Measurements from ENCODE around the gene TMEM247.

Gene TMEM247

DNA sequence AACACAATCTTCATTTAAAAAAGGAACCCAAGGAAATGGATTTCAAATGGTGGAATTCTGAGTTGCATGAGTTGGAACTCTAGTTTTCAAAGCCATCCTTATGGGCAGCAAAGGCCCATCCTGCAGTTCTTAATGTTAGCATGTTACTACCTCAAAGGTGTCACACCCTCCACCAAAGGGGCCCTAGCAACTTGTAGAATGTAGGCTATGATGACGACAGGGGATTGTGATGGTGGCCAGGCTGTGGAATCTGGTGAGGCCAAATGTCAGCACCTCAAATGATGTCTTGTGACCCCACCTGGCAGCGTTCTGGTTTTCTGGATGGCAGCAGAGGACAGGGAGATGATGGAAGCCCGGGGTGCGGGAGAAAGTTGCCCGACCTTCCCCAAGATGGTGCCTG, at the start of gene TMEM247:
TSS of gene TMEM247 (plus strand) at position 301 of the 400 bp plus-strand sequence.
- DNase-seq: no peak

DNA sequence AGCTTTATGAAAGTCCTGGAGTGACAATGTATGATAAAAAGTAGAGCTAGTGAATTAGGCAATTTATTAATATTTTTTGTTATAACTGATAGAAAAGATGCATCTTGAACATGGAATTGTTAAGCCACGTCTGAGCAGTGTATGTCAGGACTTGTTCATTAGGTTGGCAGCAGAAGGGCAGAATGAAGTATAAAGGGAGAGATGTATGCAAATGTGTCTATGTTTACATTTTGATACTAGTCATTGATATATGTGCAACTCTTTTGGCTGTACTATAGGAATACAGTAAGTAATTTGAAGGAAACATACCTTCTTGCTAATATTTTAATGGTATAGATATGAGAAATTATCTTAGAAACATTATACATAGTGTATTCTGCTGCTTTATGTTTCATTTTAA, 49.0 kb upstream of the TMEM247 start:
- no peak for DNase-seq

DNA sequence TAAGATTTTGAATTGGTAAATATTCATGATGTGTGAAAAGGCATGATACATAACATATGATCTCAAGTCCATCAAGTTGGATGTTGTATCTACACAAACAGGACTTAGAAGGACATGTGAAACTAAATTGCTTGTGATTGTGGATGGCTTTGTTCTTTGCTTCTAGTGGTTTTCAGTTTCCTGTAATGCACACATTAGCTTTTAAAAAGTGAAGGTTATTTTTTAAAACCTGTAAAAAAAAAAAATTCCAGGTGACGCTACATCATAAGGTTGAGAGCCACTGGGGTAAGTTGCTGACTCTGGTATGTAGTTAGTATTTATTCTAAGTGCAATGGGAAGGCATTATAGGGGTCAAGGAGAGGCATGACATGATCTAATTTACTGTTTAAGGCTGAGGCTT, 48.4 kb upstream of the TMEM247 start:
- DNase-seq: no peak

DNA sequence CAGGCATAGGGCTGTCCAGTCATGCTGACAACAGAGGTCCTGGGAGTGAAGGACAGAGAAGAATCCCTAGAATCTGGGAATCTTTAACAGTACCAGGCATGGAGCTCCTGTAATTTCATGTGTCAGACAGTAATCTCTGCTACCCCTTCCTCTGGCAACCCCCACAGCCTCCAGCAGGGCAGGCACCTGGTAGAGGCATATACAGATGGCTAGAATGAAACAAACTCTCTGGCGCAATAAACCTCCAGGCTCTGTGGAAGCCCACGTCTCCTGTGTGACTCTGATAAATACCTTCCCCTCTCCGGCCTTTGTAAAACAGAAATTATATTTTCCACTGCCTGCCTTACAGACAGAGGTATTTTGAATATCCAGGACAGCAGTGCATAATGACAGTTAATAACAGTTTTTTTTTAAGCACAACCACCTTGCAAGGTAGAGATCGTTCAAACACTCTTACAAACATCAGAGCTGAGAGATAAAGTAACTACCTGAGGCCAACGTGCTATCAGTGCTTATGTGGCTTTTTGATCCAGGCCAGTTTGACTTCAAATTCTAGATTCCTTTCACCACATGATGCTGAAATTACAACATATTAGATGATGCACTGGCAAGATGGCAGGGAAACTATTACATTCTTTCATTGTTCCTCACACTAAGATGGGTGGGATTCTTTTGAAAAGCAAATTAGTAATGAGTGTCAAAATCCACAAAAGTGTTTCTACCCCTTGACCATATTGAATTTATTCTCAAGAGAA, 47.7 kb upstream of the TMEM247 start:
- no peak for DNase-seq

DNA sequence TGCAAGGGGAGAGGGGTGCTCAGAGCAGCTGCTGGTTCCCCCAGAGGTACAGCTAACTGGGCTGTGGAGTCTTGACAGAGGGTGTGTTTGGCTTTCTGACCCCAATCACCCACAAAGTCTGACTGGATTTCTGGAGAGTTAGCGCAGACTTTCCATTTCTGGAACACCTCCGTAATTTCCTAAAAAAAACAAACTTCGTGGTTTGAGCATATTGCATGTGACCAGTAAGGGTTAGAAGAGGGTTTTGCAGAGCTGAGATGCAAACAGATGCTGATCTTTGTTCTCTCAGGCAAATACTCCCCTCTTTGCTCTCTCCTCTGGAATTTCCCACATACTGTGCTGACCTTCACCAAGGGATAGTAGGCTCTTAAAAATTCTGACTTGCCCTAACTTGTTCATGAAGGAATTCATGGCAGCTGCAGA, 44.5 kb upstream of the TMEM247 start:
- no peak for DNase-seq

DNA sequence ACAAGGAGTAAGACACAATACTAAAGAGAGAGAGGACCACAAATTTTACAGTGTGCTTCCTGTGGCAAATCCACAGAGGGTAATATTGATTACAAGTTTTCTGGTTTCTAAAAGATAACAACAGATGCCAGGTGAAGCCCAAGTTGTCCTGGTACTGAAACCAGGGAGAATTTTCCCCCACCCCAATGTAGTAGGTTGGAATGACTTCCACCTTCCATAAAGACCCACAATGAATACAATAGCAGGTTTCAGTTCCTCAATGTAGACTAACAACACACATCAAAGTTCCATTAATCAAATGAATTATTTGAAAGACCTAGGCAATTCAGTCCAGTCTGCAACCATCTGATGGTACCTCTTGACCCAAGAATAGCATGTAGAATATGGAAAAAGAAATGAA, 44.0 kb upstream of the TMEM247 start:
- DNase-seq: no peak

DNA sequence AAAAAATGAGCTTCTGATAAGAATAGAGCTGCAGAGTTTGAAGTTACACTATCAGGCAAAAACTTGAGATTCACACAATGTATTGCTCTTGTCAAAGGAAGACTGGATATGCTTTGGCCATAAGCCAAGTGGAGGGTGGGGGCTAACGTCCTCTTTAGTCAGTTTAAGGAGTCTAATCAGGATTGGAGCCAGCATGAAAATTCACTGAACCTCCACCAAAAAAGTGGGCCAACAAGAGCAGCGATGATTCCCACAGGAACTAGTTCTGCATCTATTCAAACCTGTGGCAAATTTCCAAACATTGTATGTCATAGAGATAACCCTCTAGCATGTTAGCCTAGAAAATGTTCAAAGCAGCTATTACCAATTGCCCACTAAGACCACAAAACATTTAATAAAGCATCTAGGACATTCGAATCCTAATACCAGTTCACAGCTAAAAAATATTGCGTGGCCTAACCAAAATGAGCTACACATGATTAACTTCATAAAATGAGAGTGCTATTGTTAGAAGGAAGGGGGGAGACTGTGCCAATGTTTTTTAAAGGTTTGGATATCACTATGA, 43.5 kb upstream of the TMEM247 start:
- no peak for DNase-seq

DNA sequence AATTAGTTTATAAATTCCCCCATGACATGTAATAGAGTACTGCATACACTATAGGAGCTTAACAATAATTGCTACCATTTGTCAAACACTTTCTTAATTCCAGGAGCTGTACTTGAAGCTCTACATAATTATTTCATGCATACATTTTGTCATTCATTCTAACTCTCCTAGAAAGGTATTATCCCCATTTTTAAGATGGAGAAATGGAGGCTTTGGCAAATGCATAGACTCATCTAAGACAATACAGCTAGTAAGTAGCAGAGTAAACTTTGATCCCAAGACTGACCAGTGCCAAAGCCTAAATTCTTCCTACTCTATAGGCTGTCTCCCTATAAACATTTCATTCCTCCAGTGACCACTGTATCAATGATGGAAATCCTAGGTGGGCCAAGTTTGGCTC, 42.6 kb upstream of the TMEM247 start:
- no peak for DNase-seq

DNA sequence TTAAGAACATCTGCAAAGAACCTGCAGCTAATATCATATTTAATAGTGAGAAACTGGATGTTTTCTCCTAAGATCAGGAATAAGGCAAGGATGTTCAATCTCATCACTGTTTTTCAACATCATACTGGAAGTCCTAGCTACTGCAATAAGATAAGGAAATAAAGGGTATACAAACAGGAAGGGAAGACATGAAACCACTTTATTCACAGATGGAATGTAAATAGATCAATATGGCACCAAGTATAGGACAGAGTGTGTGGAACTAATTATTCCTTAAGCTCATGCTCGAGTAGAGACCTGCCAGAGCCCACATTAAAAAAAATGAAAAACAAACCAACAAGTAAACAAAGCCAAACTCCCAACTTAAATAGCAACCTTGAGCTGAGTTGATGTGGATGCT, 41.3 kb upstream of the TMEM247 start:
- DNase-seq: no peak

DNA sequence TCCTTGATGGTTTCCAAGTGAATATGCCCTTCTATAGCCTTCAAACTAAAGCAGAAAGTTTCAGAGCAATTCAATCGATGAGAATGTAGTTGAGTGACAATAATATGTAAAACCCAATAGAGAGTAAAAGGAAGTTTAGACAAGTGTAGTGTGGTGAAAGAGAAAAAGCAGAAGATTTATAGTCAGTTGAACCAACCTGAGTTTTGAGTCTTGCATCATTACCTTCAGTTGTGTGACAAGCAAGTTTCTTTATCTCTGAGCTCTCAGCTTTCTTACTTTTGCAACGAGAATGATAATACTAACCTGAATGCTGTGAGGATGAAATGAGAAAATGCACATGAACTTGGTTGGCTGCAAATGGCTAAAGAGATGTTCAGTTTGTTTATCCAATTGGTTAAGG, 40.6 kb upstream of the TMEM247 start:
- DNase-seq: peak; percentile 47

DNA sequence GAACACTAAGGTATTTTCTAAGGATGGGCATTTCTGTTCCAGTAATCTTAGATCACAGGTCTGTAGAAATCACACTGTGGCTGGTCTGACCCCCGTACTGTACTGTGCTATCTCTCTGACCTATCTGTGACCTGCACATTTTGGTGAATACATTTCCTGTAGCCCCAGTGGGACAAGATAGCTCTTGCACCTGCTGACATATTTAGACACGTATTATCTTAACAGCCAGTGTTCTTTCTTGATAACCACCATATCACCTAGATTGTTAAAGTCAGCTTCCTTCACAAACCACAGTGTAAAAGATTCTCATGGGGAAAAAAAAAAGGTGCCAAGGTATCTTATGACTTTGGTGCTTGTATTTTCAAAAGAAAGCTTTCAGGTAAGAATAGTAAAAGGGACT, 39.8 kb upstream of the TMEM247 start:
- DNase-seq: peak; percentile 28

DNA sequence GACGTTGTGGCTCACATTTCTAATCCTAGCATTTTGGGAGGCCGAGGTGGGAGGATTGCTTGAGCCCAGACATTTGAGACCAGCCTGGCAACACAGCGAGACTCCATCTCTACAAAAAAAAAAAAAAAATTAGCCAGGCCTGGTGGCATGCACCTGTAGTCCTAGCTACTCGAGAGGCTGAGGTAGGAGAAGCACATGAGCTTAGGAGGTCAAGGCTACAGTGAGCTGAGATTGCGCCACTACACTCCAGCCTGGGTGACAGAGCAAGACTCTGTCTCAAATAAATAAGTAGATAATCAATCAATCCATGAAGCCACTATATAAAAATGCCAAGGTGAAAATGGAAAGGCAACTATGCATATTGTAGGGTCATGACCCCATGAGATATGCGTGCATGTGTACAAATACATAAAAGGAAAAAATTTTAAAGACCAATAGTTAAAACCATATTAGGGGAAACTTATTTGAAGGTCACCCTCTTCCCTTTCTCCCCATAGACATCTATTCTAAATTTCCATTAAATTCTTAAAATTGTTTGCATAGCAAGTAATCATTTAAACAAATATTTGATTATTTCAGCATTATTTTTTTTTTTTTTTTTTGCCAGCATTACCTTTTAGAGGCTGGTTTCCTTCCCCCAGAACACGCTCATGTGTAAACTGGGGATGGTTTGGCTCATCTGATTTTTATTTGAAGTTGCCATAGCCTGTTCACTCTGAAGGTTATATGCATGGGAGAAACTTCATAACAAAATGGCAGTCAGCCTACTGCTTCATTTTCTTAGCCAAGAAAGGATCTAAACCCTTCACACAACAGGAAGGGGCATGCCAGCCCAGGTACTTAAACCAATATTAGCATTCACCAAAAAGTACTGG, 37.3 kb upstream of the TMEM247 start:
- no peak for DNase-seq

DNA sequence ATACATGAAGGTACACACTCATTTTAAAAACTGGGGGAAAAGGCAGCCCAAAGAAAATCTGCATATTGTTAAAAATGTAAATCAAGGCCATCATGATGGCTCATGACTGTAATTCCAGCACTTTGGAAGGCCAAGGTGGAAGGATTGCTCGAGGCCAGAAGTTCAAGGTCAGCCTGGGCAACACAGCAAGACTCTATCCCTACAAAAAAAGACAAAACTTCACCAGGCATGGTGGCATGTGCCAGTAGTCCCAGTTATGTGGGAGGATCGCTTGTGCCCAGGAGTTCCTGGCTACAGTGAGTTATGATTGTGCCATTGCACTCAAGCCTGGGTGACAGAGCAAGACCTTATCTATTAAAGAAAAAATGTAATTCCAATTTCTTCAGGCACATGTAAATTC, 34.6 kb upstream of the TMEM247 start:
- DNase-seq: no peak

DNA sequence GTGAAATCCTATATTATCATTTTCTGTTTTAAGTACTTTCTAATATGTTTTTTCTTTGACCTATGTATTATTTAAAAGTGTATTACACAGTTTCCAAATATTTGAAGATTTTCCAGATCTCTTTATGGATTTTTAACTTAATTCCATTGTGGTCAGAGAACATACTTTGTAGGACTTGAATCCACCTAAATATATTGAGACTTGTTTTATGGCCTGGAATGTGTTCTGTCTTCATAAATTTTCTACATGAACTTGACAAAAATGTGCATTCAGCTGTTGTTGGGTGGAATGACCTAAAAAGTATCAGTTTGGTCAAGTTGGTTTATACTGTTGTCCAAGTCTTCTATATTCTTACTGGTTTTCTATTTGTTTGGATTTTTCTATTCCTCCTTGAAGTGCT, 33.8 kb upstream of the TMEM247 start:
- DNase-seq: no peak

DNA sequence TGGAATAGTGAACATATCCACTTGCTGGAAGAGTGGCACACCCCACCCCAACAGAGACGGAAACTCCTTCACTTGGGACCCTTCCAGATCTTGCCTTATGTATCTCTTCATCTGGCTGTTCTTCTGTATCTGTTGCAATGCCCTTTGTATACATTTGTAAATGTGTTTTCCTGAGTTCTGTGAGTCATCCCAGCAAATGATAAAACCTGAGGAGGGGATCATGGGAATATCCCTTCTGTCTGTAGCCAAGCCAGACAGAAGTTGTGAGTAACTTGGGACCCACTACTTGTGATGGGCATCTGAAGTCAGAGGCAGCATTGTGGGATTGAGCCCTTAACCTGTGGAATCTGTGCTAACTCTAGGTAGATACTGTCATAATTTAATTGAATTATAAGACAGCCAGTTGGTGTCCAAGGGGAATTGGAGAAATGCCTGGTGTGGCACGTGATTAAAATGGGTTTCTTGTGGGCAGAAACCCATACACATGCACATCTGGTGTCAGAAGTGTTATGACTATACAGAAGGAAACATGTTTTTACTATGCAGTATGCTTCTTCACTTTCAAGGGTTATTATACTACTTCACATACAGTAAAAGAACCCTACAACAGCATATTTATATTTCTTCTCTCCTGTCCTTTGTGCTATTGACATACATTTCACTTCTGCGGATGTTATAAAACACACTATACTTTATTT, 32.3 kb upstream of the TMEM247 start:
- DNase-seq: no peak

DNA sequence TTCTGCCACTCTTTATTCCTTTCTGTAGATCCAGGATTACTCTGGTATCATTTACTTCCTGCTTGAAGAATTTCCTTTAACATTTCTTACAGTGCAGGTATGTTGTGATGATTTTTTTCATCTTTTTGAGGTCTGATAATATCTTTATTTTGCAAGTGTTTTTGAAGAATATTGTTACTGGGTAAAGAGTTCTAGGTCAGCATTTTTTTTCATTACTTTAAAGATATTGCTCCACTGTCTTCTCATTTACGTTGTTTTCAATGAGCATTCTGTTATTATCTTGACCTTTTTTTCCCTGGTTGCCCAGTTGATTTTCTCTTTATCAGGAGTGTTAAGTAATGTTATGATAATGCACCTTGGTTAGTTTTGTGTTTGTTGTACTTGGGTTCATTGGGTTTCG, 31.7 kb upstream of the TMEM247 start:
- no peak for DNase-seq

DNA sequence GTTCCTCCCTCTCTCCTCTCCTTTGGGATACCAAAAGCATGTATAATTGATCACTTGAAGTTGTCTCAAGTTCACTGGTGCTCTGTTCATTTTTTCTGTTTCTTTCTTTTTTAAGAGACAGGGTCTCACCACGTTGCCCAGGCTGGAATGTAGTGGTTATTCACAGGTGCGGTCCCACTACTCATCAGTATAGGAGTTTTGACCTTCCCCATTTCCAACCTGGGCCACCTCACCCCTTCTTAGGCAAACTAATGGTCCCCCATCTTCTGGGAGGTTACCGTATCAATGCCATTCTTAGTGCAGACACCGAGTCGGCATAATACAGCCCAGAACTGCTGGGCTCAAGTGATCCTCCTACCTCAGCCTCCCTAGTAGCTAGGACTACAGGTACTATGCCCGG, 31.3 kb upstream of the TMEM247 start:
- DNase-seq: no peak

DNA sequence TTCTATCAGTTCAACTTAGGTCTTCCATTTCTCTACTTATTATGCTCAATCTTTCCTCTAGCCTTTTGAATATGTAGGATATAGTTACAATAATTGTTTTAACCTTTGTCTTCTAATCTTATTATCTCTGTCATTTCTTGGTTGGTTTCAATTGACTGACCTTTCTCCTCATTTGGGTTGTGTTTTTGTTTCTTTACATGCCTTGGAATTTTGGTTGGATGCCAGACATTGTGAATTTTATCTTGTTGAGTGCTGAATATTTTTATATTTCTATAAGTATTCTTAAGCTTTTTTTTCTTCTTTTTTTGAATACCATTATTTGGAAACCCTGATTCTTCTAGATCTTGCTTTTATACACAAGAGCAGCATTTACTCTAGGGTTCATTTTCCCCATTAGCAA, 30.7 kb upstream of the TMEM247 start:
- DNase-seq: no peak

DNA sequence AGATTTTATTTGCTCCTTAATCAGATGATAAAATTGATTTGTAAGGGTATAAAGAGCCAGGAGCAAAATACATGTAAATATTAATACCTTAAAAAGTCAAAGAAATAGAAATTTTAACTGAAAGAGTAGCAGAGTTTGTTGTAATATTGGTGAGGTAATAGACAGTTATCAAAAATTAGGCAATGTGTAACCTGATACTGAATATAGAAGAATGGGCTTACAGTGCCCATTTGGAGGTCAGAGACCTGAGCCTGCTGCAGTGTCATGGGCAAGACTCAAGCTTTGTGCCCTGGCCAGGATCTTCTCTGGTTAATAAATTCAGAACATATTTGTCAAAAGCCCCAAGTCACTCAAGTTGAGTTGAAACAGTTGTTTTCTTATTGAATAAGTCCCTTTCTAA, 29.7 kb upstream of the TMEM247 start:
- DNase-seq: no peak

DNA sequence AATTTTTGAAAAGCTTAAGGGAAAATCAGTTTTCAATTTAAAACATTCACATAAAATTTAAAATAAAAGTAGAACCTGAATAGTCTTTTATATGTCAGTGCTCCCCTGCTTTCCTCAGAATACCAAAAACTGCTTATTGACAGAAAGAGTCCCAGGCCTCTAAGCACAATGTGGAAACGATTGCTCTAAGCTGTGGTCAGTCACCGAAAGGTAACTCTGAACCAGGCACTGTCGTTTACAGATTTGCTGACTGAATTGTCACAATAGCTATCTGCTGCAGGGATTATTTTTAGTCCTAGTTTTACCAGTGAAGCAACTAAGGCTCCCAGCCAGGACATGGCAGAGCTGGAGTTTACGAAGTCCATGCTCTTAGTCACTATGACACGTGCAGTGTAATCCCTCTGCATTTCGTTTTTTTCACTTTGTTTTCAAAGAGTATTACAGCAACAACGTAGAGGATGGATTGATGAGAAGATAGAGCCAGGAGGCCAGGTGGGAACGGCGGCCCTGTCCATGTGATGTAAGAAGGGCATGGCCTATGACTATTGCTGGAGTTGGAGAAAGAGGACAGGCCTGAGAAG, 28.1 kb upstream of the TMEM247 start:
- DNase-seq: no peak

DNA sequence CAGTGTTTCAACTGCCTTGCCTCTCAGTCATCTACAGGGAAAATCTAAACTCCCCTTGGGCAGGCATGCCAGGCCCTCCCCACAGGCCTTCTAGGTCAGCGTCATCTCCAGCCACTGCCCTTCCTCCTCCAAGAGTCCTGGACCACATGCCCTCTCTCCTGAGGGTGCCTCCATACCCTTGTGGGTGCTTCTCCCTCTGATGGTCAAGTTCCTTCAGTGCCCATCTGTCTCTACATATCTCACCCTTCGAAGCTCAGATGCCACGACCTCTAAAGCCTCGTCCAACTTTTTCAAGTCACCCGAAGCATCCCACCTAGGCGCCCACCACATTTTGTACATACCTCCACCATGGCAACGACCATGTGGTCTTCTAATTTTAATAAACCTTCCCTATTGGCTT, 22.6 kb upstream of the TMEM247 start:
- DNase-seq: no peak

DNA sequence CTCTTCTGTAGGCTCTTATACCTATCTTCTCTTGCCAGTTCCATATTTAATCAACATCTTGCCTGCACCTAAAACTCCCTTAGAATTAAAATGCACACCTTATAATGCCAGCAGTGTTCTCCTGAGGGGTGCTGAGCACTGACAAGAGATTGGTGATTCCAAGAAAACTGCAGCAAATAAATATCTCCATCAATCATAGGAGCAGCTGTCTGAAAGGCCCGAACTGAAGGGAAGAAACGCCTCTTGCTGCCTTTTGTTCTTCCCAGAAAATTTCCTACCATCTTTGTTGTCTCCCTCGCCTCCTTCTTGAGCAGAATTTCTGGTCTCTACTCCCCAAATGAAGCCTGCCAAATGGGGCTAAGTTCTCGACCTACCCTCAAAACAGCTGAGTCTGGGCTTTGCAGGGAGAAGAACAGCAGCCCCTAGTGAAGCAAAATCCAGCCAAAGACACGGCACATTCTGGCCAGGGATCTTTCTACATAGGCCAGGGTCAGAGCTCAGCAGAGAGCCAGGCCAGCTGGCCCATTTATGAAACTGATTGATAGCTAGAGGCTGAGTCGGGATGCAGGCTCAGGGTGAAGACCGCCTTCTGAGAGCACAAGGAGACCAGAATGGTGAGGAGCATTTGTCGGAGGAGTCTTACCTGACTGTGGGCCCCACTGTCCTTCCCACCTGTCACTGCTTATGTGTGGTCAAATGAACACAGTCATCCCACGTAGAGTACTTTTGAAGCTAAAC, 20.4 kb upstream of the TMEM247 start:
- no peak for DNase-seq

All from OCI-M1 (cell line).